GM12865 (cell line): ENCODE data around the gene HBG2.

Source experiments
- DNase-seq: peaks from one replicate; pipeline ENCODE4 v3.0.0; 2010; ENCODE audit warnings: low read depth
- H3K4me3 ChIP-seq: 2 replicates; pipeline ENCODE4 v1.5.1; 2011; ENCODE audit warnings: mild to moderate bottlenecking, low read depth, low read length, control low read depth
- TF ChIP-seq, protein P1 (sequence below): IDR thresholded peaks from 2 replicates; pipeline ENCODE4 v1.5.1; 2011; ENCODE audit warnings: low read length, control low read depth, low read depth, inconsistent platforms; ENCODE audit not compliant: insufficient read depth; ENCODE audit errors: missing control alignments

Gene HBG2

DNA sequence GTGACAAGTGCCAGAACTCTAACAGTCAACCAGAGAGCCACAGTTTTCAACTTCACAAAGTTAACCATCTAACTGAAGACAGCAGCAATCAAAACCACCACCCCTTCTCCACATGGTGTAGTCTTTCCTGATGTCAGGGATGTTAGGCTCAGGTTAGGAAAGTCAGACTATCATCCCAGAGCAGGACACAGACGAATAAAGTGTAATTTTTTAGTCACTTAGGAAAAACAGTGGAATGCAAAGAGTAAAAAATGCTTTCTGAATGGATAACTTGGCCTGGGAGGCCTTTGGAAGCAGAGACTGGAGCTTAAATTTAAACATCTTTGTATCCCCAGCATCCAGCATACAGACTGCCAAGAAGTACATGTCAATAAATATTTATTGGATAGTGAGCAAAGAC lies 31.8 kb upstream of the HBG2 start:
- DNase-seq = no peak
- TF ChIP-seq, protein P1, sequence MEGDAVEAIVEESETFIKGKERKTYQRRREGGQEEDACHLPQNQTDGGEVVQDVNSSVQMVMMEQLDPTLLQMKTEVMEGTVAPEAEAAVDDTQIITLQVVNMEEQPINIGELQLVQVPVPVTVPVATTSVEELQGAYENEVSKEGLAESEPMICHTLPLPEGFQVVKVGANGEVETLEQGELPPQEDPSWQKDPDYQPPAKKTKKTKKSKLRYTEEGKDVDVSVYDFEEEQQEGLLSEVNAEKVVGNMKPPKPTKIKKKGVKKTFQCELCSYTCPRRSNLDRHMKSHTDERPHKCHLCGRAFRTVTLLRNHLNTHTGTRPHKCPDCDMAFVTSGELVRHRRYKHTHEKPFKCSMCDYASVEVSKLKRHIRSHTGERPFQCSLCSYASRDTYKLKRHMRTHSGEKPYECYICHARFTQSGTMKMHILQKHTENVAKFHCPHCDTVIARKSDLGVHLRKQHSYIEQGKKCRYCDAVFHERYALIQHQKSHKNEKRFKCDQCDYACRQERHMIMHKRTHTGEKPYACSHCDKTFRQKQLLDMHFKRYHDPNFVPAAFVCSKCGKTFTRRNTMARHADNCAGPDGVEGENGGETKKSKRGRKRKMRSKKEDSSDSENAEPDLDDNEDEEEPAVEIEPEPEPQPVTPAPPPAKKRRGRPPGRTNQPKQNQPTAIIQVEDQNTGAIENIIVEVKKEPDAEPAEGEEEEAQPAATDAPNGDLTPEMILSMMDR = no peak

DNA sequence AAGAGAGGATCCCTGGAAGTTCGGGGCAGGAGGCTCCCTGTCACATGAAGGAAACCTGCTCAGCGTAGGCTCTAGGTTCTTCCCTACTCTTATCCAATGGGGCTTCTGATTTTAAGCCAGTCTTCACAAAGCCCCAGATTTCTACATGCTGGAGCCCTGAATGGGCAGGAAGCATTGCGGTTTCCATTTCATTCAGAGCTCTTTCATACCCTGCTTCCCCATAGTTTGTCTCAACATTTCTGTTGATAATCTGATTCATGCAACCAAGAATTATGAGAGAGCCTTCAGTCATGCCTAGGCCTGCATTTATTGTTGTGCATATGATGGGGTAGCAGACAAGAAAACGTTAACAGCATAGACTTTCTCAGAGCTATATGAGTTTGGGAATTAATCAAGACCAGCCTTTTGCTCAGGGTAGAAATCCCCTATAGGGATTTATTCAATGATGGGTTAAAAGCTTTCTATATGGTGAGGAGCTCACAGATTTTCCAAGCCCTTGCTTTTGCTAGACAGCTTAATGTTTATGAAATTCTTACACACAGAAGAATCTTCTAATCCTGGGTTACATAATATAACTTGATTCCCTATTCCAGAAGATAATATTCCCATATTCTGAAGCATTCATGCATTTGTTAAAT lies 31.2 kb upstream of the HBG2 start:
- no peak overlapping the region for H3K4me3 ChIP-seq
- no peak for DNase-seq
- TF ChIP-seq, protein P1 = no peak

More for the DNA sequence above, 31.8 kb upstream of the HBG2 start:
- H3K4me3 ChIP-seq = no peak overlapping the region

DNA sequence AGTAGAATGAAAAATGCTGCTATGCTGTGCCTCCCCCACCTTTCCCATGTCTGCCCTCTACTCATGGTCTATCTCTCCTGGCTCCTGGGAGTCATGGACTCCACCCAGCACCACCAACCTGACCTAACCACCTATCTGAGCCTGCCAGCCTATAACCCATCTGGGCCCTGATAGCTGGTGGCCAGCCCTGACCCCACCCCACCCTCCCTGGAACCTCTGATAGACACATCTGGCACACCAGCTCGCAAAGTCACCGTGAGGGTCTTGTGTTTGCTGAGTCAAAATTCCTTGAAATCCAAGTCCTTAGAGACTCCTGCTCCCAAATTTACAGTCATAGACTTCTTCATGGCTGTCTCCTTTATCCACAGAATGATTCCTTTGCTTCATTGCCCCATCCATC lies 30.1 kb upstream of the HBG2 start:
- no peak for DNase-seq
- no peak overlapping the region for H3K4me3 ChIP-seq
- TF ChIP-seq, protein P1 = no peak

DNA sequence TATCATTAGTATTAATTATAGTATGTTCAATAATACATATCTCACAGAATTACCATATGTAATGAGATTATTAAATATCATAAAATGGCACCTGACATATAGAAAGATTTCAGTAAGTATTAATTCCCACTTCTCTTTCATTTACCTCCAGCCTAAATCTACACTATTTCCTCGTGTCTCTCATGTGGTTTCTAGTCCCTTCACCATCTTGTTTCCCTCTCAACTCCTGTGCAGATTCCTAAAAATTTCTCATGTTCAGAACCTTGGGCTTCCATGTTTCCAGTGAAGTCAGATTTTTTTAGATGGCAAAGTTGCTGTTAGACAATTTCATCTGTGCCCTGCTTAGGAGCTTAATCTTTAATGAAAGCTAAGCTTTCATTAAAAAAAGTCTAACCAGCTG lies 29.3 kb upstream of the HBG2 start:
- no peak overlapping the region for H3K4me3 ChIP-seq
- DNase-seq = no peak
- TF ChIP-seq, protein P1 = no peak

DNA sequence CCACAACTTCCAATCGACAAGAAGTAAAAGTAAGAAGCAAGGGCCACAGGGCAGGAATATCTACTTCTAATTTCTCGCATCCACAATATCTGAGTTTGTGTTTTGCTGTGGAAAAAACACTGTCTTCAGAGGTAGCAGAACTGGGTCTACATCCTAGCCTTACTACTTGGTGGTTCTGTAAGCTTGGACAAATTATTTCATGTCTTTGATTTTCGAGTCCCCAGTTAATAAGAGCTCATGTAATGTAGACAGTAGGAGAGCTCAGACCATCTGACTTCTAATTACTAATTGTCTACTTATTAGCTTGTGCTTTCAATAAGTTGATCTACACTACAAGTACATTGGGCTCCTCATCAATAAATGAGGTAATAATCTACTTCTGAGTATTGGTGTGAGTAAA lies 28.5 kb upstream of the HBG2 start:
- DNase-seq = no peak
- TF ChIP-seq, protein P1 = no peak
- no peak overlapping the region for H3K4me3 ChIP-seq

DNA sequence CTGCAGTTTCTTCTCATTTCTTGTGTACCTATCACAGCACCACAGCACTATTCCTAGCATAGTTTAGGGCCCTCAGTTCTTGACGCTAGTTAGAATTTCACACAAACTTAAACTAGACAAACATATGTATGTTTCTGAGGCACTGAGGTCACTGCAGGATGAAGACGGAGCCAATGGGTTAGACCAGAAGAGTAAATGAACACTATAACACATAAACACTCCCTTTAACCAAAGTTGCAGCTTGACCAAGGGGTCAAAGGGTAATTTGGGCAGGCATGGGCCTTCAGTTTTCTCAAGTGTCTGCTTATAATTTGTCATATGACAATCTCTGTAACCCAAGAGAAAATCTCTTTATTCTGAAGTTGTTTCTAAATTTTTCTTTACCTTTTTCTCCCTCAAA lies 28.0 kb upstream of the HBG2 start:
- H3K4me3 ChIP-seq = no peak overlapping the region
- TF ChIP-seq, protein P1 = no peak
- no peak for DNase-seq

DNA sequence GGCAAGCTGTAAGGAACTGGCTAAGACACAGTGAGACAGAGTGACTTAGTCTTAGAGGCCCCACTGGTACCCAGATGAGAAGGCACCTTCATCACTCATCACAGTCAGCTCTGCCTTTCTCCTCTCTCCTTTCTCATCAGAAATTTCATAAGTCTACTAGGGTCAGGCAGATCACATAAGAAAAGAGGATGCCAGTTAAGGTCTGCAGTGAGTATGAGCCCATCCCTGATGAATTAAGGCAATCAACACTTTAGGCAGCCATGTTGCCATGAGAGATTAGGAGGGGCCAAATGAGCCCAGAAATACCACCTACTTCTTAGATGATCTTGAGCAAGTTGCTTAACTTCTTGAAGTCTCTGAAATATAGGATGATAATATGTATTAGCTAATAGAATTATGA lies 27.0 kb upstream of the HBG2 start:
- no peak for DNase-seq
- H3K4me3 ChIP-seq = no peak overlapping the region
- TF ChIP-seq, protein P1 = no peak
